Measurements from ENCODE around the gene HELZ.
"Not testable (repeated sequence)": the region's sequence is repeated elsewhere in the genome, so short reads cannot be mapped to it uniquely, and the experiment has no call there.

The HELZ gene

DNA sequence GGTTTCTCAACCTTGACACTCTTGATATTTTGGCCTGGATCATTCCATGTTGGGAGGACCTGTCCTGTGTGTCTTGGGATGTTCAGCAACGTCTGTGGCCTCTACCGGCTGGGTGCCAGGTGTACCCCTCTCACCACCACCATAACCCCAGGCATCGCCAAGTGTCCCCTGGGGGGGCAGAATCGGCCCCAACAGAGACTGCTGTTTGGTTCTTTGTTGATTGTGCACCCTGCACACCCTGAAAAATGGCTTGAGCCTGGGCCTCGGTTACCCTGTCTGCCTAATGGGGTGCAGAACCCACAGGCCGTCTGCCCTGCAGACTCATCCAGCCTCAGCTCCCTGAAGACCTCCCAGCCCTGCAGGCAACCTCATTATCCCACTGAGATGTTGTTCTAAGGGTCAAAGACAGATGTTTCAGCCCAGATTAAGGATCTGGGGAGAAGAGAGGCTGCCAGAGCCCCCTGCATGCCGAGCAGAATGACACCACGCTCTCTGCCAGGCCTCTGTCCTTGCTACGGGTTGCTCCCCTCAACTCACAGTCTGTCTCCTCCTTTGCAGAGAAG lies 191.5 kb downstream of the HELZ start:
- DNase-seq (ENCODE audit: low read depth in 2 of 3, low spot score in 1 of 3) = no peak

GRCh38 chr17:67052720-67053437 lies 192.1 kb downstream of the HELZ start:
- no peak for DNase-seq (ENCODE audit: low read depth in 2 of 3, low spot score in 1 of 3)

DNA sequence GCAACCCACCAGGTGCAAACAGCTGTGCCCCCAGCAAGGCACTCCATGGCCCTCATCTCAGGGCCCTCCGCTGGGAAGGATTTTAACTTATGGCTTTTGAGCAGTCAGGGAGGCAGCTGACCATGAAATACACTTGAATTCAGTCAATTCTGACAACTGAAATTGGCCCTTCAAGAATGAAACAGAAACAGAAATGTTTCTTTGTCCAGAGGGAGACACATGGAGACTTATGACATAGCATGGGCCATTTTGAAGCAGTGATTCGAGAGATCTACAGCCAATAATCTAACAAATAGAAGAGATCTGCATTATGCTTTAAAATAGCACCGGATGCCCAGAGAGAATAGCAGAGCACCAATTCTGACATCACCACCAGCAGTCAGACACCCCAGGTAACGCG lies 193.2 kb downstream of the HELZ start:
- no peak for DNase-seq (ENCODE audit: low read depth in 2 of 3, low spot score in 1 of 3)

GRCh38 chr17:67051155-67051538 lies 193.8 kb downstream of the HELZ start:
- DNase-seq (ENCODE audit: low read depth in 2 of 3, low spot score in 1 of 3) = no peak

- DNase-seq (ENCODE audit: low read depth in 2 of 3, low spot score in 1 of 3) = no peak
These were observed 194.4 kb downstream of the HELZ start for GRCh38 chr17:67050471-67051154.

DNA sequence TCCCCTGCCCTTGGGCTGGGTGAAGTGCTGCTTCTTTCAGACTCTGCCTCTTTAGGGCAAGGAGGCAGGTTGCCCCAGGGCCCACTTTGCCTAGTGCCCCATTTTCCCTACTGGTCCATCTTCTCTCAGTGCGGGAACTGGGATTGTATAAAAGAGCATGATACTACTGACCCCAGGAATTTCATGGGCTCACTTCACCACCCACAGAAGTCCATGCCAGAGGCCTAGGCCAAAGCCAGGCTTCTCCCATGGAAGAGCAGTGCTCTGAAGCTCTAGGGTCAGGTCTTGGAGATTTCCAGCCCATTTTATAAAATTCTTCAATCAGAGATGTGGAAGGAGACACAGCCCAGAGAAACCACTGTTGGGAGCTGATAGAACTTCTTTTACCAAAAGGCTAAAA lies 194.9 kb downstream of the HELZ start:
- no peak for DNase-seq (ENCODE audit: low read depth in 2 of 3, low spot score in 1 of 3)

DNA sequence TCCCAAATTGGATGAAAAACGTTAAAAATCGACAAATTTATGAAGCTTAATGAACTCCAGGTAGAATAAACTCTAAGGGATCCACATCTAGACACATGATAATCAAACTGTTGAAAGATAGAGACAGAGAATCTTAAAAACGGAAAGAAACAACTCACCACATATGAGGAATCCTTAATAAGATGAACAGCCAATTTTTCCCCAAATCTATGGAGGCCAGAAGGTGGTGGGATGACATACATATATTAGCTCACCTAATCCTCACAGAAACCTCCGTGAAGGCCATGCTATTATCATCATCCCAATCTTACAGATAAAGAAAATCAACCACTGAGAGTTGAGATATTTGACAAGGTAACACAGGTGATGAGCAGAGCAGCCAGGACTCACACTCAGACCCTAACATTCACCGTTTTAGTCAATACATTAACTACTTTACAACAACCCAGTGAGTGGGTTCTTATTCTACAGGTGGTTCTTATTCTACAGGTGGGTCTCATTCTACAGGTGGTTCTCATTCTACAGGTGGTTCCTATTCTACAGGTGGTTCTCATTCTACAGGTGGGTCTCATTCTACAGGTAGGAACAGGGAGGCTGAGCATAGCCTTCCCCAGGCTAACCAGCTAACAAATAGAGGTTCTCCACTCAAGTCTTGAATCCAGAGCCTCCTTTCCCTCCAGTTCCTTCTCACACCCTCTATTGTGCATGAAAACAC lies 195.8 kb downstream of the HELZ start:
- DNase-seq (ENCODE audit: low read depth in 2 of 3, low spot score in 1 of 3) = no peak

DNA sequence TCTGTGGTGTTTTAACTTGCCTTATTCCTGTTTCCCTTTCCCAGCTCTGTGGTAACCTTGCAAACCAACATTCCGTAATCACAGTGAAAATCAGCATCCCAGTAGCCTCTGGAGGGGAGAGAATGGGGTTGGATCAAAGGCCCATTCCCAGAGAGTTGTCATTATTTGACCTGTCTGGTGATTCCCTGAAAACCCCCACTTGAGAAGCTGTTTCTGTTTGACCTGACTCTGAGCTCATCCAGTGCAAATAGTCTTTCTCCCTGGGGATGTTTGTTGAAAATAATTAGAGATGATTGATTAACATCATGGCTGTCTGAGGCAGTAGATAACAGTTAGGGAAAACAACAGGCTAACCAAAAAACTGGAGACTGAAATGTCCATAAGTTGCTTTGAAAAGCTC lies 197.6 kb downstream of the HELZ start:
- no peak for DNase-seq (ENCODE audit: low read depth in 2 of 3, low spot score in 1 of 3)

GRCh38 chr17:67046398-67046797 lies 198.6 kb downstream of the HELZ start:
- DNase-seq (ENCODE audit: low read depth in 2 of 3, low spot score in 1 of 3) = no peak

DNA sequence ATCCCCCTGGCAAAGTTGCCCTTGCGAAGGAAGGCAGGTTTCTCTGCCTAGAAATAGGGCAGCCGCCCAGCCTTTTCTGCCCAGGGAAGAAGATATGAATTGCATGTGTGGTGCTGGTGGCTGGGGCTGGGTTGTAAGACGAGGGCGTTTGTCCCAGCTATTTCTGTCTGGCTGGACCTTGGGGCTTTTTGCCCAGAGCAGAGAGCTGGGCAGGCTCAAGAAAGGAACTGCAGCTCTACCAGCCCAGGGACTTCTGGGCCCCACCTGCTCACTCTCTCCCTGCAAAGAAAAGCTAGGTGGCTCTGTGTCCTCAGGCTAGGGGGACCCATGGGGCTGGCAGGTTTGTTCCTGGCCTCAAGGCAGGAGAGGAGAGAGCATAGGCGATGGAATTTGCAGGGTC lies 200.1 kb downstream of the HELZ start:
- DNase-seq (ENCODE audit: low read depth in 2 of 3, low spot score in 1 of 3) = no peak

GRCh38 chr17:67044016-67044772 lies 200.8 kb downstream of the HELZ start, which contains the start of gene CACNG1:
Gene CACNG1 (plus strand): TSS chr17:67044554. CDS start chr17:67044661, 107 bp downstream.
- no peak for DNase-seq (ENCODE audit: low read depth in 2 of 3, low spot score in 1 of 3)

DNA sequence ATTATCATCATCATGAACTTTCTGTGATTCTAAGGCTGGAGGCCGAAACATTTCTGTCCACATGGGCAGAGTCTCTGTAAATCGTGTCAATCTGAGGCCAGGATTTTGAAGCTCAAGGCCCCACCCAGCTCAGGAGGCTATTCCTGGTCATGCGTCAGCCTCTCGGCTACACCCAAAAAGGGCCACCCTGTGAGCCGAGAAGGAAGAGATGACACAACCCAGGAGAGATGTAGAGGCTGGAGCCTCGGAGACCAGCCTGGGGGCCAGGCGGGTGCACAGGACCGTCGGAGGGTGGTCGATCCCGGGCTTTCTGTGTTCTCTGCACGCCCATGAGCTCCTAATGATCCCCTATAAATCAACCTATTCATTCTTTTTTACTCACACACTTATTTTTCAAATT lies 201.7 kb downstream of the HELZ start:
- no peak for DNase-seq (ENCODE audit: low read depth in 2 of 3, low spot score in 1 of 3)

- DNase-seq (ENCODE audit: low read depth in 2 of 3, low spot score in 1 of 3) = no peak
These were observed 202.8 kb downstream of the HELZ start for GRCh38 chr17:67041941-67042899.

DNA sequence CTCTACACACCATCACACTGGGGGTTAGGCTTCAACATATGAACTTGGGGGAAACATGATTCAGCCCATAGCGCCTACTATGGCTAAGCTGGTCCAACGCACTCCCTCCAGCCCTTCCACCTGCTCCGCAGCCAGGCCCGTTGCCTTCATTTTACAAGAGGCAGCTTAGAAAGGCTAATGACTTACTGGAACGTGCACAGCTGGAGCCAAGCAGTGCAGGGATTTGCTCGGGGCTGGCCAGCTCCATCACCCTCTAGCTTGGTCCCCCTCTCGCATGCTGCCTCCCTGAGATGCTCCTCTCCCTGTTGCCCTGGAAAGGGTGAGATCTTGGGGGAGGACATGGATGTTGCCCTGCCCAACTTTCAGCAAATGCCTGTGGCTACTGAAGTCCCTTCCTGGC lies 203.5 kb downstream of the HELZ start:
- no peak for DNase-seq (ENCODE audit: low read depth in 2 of 3, low spot score in 1 of 3)

DNA sequence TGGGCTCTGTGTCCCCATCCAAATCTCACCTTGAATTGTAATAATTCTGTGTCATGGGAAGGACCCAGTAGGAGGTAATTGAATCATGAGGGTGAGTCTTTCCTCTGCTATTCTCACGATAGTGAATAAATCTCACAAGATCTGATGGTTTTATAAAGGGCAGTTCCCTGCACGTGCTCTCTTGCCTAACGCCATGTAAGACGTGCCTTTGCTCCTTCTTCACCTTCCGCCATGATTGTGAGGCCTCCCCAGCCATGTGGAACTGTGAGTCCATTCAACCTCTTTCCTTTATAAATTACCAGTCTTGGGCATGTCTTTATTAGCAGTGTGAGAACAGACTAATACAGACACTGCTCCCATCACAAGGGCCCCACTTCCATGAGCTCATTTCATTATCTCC lies 203.9 kb downstream of the HELZ start:
- not testable (repeated sequence) for DNase-seq (ENCODE audit: low read depth in 2 of 3, low spot score in 1 of 3)

DNA sequence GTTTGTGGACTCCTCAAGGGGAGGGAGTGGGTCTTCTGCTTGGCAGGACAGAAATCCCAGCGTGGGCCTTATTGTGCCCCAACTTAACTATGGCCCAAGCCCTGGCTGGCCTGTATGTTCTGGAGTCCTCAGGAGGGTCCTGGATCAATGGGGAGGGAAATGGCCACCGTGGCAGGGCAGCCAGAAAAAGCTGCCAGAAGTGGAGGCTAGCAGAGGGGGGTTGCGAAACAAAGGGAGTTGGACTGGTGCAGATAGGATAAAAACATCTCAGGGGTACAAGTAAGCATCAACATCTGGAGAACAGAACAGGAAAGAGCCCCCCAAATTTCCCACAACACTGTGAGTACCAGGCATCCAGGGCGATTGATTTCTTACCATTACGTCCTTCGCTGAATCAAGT lies 204.3 kb downstream of the HELZ start:
- DNase-seq (ENCODE audit: low read depth in 2 of 3, low spot score in 1 of 3) = no peak

DNA sequence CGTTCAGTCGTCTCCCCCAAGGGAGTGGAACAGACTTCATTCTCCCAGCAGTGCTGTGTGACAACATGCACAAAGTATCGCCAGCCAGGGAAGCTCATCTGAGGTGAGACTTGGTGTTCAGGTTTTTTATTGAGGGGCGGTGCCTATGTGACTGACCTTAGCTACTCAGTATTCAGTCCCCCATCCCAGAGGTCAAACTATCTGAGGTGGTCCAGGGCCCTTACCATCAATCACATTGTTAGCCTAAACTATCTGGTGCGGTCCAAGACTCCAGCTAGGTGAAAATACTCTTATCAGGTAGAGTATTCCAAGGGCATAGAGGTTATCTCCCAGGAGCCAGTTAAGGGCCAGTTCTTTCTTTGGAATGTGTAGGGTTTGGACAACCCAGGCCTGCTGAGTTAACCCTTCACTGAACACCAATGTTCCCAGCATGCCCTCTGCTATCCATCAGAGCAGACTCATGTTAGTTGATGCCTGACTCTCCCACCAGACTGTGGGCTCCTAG lies 206.1 kb downstream of the HELZ start:
- no peak for DNase-seq (ENCODE audit: low read depth in 2 of 3, low spot score in 1 of 3)

DNA sequence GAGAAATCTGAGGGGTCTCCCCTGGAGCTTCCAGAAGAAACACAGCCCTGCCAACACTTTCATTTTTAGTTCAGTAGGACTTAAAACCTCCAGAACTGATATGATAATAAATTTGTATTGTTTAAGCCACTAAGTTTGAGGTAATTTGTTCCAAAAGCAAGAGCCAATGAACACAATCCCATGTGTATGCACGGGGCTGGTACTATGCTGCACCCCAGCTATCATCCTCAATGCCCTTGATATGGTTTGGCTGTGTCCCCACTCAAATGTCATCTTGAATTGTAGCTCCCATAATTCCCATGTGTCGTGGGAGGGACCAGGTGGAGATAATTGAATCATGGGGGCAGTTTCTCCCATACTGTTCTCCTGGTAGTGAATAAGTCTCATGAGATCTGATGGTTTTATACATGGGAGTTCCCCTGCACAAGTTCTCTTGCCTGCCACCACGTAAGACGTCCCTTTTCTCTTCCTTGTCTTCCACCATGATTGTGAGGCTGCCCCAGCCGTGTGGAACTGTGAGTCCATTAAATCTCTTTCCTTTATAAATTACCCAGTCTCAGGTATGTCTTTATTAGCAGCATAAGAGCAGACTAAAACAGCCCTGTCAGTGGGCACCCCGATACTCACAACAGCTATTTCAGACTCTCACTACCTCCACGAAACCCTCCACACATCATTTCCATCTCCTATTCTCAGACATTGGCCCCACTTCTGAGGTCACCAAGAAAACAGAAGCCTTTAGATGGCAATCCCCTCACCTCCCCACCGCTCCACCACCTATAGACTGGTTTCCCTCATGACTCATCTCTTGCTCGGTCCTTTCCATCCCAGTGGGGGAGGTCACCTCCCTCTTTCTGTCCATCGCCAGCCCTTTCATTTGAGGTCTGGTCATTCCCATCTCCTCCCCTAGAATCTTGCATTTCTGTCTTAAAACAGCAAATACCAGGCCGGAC lies 209.6 kb downstream of the HELZ start:
- peak in 1 of 3 donors; percentile 5 for DNase-seq (ENCODE audit: low read depth in 2 of 3, low spot score in 1 of 3)

DNA sequence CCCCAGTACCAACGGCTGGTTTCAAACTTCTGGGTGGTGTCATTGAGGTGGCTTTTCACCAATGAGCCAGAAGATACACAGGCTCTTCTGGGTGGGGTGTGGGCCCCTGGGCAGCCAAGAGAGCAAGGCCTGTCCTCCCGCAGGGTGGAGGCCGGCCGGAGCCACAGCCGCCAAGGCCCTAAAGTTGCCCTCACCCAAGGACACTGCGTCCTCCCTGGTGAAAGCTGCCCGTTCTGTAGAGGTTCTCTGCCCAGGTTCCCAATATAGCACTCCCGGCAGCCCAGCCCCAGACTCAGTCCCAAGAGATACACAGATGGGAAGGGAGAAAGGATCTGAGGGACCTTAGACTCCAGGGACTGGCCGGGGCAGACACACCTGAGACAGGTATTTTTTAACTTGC lies 211.4 kb downstream of the HELZ start:
- no peak for DNase-seq (ENCODE audit: low read depth in 2 of 3, low spot score in 1 of 3)

Data from stimulated activated CD4-positive, alpha-beta T cell treated with anti-CD3 and anti-CD28 coated beads, Interleukin-12 subunit alpha, Interleukin-12 subunit beta, amount 100 ng/mL, for 48 hours (primary cell).